SIG-M5 (cell line): ENCODE data around the gene ATPAF1.

ENCODE experiments used
- DNase-seq: peaks from one replicate; lab custom pipeline; 2025; lab: John Stamatoyannopoulos, UW

ATPAF1 gene

GRCh38 chr1:46615735-46616134 is 52.4 kb downstream of the ATPAF1 start:
- DNase-seq, result no peak

- DNase-seq, result no peak
Measured at GRCh38 chr1:46615088-46615487, 53.1 kb downstream of the ATPAF1 start.

GRCh38 chr1:46614604-46614984 is 53.6 kb downstream of the ATPAF1 start:
- no peak for DNase-seq

- DNase-seq, result no peak
Measured at GRCh38 chr1:46613661-46614603, 54.2 kb downstream of the ATPAF1 start.

GRCh38 chr1:46612937-46613660 is 55.1 kb downstream of the ATPAF1 start:
- DNase-seq, result no peak

- no peak for DNase-seq
Measured at GRCh38 chr1:46611691-46612221, 56.4 kb downstream of the ATPAF1 start.

- DNase-seq, result no peak
Measured at GRCh38 chr1:46607345-46608130, 60.6 kb downstream of the ATPAF1 start.

- no peak for DNase-seq
Measured at GRCh38 chr1:46606255-46606965, 61.8 kb downstream of the ATPAF1 start.

- DNase-seq, result no peak
Measured at GRCh38 chr1:46605232-46605631, 62.9 kb downstream of the ATPAF1 start.

- peak; percentile 44 for DNase-seq
Measured at GRCh38 chr1:46603858-46604549, 64.2 kb downstream of the ATPAF1 start, which contains the start of gene MKNK1. Gene MKNK1 (minus strand): TSS chr1:46604268. CDS start chr1:46583327, 20,941 bp downstream.

- no peak for DNase-seq
Measured at GRCh38 chr1:46603481-46603857, 64.7 kb downstream of the ATPAF1 start.

- no peak for DNase-seq
Measured at GRCh38 chr1:46601257-46602007, 66.7 kb downstream of the ATPAF1 start.

GRCh38 chr1:46599059-46599970 is 68.8 kb downstream of the ATPAF1 start:
- DNase-seq, result no peak

GRCh38 chr1:46596846-46597245 is 71.3 kb downstream of the ATPAF1 start:
- DNase-seq, result no peak

GRCh38 chr1:46596036-46596435 is 72.1 kb downstream of the ATPAF1 start:
- no peak for DNase-seq

- peak; percentile 20 for DNase-seq
Measured at GRCh38 chr1:46595127-46595526, 73.0 kb downstream of the ATPAF1 start.

GRCh38 chr1:46594063-46594462 is 74.1 kb downstream of the ATPAF1 start:
- no peak for DNase-seq

- no peak for DNase-seq
Measured at GRCh38 chr1:46592823-46593222, 75.3 kb downstream of the ATPAF1 start.

- DNase-seq, result no peak
Measured at GRCh38 chr1:46589529-46589928, 78.6 kb downstream of the ATPAF1 start.
